A549 (cell line): ENCODE results near the gene ZNF319. TPM values are rescaled to one million over a fixed set of nuclear protein-coding genes. Genes with fewer than 3 reads are reported as not detected.

ENCODE experiments used
- ATAC-seq, 2 experiments: fragments of 200-7000 bp in 1 of 2; fragments of >200 bp in 1 of 2; cut with Nextera tagmentation in 1 of 2; cut with Tn5 transposase in 1 of 2; 3 replicates each; pipeline versions ENCODE4 v1.8.0 to v1.9.1; 2018 to 2020; ENCODE audit warnings: mild to moderate bottlenecking in 1 of 2, moderate library complexity in 1 of 2
- CTCF ChIA-PET: fragments of 300-600 bp; sonication (Branson Sonifier 250); formaldehyde crosslinking; extraction: SDS; loops from one replicate; lab custom pipeline; 2021; ENCODE audit warnings: antibody characterized with exemption, inconsistent platforms; lab: Yijun Ruan, JAX
- POLR2A ChIA-PET: fragments of 350-600 bp; formaldehyde crosslinking; extraction: SDS; loops from one replicate; lab custom pipeline; 2021; ENCODE audit warnings: antibody characterized with exemption, inconsistent platforms; lab: Yijun Ruan, JAX
- DNase-seq, 2 experiments: peaks; one replicate each; pipeline versions ENCODE4 v3.0.0 to v3.0.0-alpha.2; 2011 to 2016; ENCODE audit warnings: low read depth in 1 of 2, low spot score in 1 of 2
- FAIRE-seq: peaks from 2 replicates; lab custom pipeline; 2011; peaks lifted over from hg19 to GRCh38; lab: Jason Lieb, UNC
- H3K27ac ChIP-seq, 2 experiments: fragments of >200 bp; sonication (Bioruptor Twin); formaldehyde crosslinking; 3 replicates each; pipeline ENCODE4 v1.5.1; 2016 to 2017
- H3K4me1 ChIP-seq: fragments of >200 bp; sonication (Bioruptor Twin); formaldehyde crosslinking; 3 replicates; pipeline ENCODE4 v1.6.1; 2016
- H3K4me2 ChIP-seq: fragments of >200 bp; sonication (Bioruptor Twin); formaldehyde crosslinking; 3 replicates; pipeline ENCODE4 v1.6.1; 2016
- H3K4me3 ChIP-seq: fragments of >200 bp; sonication (Bioruptor Twin); formaldehyde crosslinking; 3 replicates; pipeline ENCODE4 v1.5.1; 2016
- H3K9me3 ChIP-seq: fragments of >200 bp; sonication (Bioruptor Twin); formaldehyde crosslinking; 3 replicates; pipeline ENCODE4 v1.6.1; 2016
- BCL3 ChIP-seq: fragments of >200 bp; sonication (Bioruptor Twin); formaldehyde crosslinking; IDR thresholded peaks from 3 replicates; pipeline ENCODE4 v1.6.1; 2016
- CBX2 ChIP-seq: fragments of 200-600 bp; sonication (generic); IDR thresholded peaks from 2 replicates; pipeline ENCODE4 v1.6.1; 2016; ENCODE audit warnings: low read depth, mild to moderate bottlenecking, borderline replicate concordance
- CBX8 ChIP-seq: fragments of 200-600 bp; sonication (generic); IDR thresholded peaks from 2 replicates; pipeline ENCODE4 v1.6.1; 2016
- CHD2 ChIP-seq: fragments of 150-350 bp; IDR thresholded peaks from 2 replicates; pipeline ENCODE4 v1.6.1; 2014; ENCODE audit warnings: low read length; ENCODE audit not compliant: partially characterized antibody
- CHD4 ChIP-seq: fragments of 200-600 bp; sonication (generic); IDR thresholded peaks from 2 replicates; pipeline ENCODE4 v1.6.1; 2016; ENCODE audit warnings: antibody characterized with exemption, mild to moderate bottlenecking, borderline replicate concordance
- CTCF ChIP-seq: fragments of >200 bp; sonication (Bioruptor Twin); formaldehyde crosslinking; IDR thresholded peaks from 3 replicates; pipeline ENCODE4 v1.5.1; 2016
- E2F6 ChIP-seq: IDR thresholded peaks from 2 replicates; pipeline ENCODE4 v1.6.1; 2012; ENCODE audit warnings: low read depth, borderline replicate concordance
- EHF ChIP-seq: fragments of 250-450 bp; sonication (Bioruptor Pico); IDR thresholded peaks from 2 replicates; pipeline ENCODE4 v1.5.0; 2020; ENCODE audit warnings: mild to moderate bottlenecking
- EHMT2 ChIP-seq: fragments of 200-600 bp; sonication (generic); IDR thresholded peaks from 2 replicates; pipeline ENCODE4 v1.6.1; 2016; ENCODE audit warnings: antibody characterized with exemption, low read depth, mild to moderate bottlenecking, moderate library complexity
- ELK1 ChIP-seq: fragments of 150-350 bp; IDR thresholded peaks from 2 replicates; pipeline ENCODE4 v1.6.1; 2014; ENCODE audit warnings: low read depth, mild to moderate bottlenecking, low read length
- GATA3 ChIP-seq: IDR thresholded peaks from 2 replicates; pipeline ENCODE4 v1.6.1; 2012; ENCODE audit warnings: borderline replicate concordance
- HOXB5 ChIP-seq: fragments of 250-450 bp; sonication (Bioruptor Pico); IDR thresholded peaks from 2 replicates; pipeline ENCODE4 v1.5.0; 2020; ENCODE audit warnings: mild to moderate bottlenecking, moderate library complexity
- MAX ChIP-seq: IDR thresholded peaks from 2 replicates; pipeline ENCODE4 v1.6.1; 2012
- MYC ChIP-seq: IDR thresholded peaks from 2 replicates; pipeline ENCODE4 v1.6.1; 2012; ENCODE audit warnings: mild to moderate bottlenecking, inconsistent platforms, low read length, improper control_type of control experiment, borderline replicate concordance
- PBX3 ChIP-seq: IDR thresholded peaks from 2 replicates; pipeline ENCODE4 v1.6.1; 2012
- PHF8 ChIP-seq: fragments of 200-600 bp; sonication (generic); IDR thresholded peaks from 2 replicates; pipeline ENCODE4 v1.6.1; 2016; ENCODE audit warnings: low read depth, mild to moderate bottlenecking, antibody characterized with exemption, moderate library complexity, borderline replicate concordance
- POLR2A ChIP-seq: IDR thresholded peaks from 2 replicates; pipeline ENCODE4 v1.6.1; 2012; ENCODE audit warnings: mild to moderate bottlenecking, low read length
- RAD21 ChIP-seq, 2 experiments: fragments of >200 bp in 1 of 2; sonication (Bioruptor Twin) in 1 of 2; formaldehyde crosslinking in 1 of 2; IDR thresholded peaks in 1 of 2; conservative IDR thresholded peaks in 1 of 2; 2 replicates in 1 of 2; 3 replicates in 1 of 2; pipeline ENCODE4 v1.6.1; 2012 to 2018; ENCODE audit warnings: inconsistent platforms in 1 of 2
- RFX5 ChIP-seq: fragments of 450-650 bp; IDR thresholded peaks from 2 replicates; pipeline ENCODE4 v1.7.1; 2014; ENCODE audit warnings: antibody characterized with exemption, mild to moderate bottlenecking, moderate library complexity
- SMC3 ChIP-seq: fragments of >200 bp; sonication (Bioruptor Twin); formaldehyde crosslinking; IDR thresholded peaks from 3 replicates; pipeline ENCODE4 v1.6.1; 2018; ENCODE audit warnings: inconsistent platforms
- SREBF2 ChIP-seq: fragments of 450-650 bp; IDR thresholded peaks from 2 replicates; pipeline ENCODE4 v1.6.1; 2014; ENCODE audit warnings: mild to moderate bottlenecking, moderate library complexity
- TFCP2L1 ChIP-seq: fragments of 250-450 bp; sonication (Bioruptor Pico); IDR thresholded peaks from 2 replicates; pipeline ENCODE4 v1.5.0; 2021; ENCODE audit warnings: mild to moderate bottlenecking
- USF2 ChIP-seq: fragments of 450-650 bp; IDR thresholded peaks from 2 replicates; pipeline ENCODE4 v1.6.1; 2014; ENCODE audit warnings: antibody characterized with exemption
- ZFP36 ChIP-seq: fragments of 450-650 bp; IDR thresholded peaks from 2 replicates; pipeline ENCODE4 v1.6.1; 2014; ENCODE audit warnings: borderline replicate concordance; ENCODE audit not compliant: partially characterized antibody
- WGBS: methylation state at CpG from one replicate; pipeline ENCODE4 v1.1.6; 2017; ENCODE audit errors: missing lambda C conversion rate; 5-methylcytosine and 5-hydroxymethylcytosine counted together
- polyA plus RNA-seq, 4 experiments: library from polyadenylated mRNA; depleted of rRNA in 3 of 4; stranded (reverse); fragments of >200 nt; fragmentation: RNase III in 1 of 4; extraction: RNeasy Plus Mini Kit Qiagen cat#74134 plus additional on column Dnase treatment in 1 of 4; gene quantifications; 2 replicates in 3 of 4; 3 replicates in 1 of 4; pipeline ENCODE4 v1.2.3, GENCODE V29; 2011 to 2017

ZNF319 gene
- polyA plus RNA-seq, 2 of the 4 experiments (the other 2 are of a cell fraction) = 10.8 to 11.3 TPM

GRCh38 chr16:57995721-57996405, 4.6 kb downstream of the ZNF319 start:
- H3K4me2 ChIP-seq = no peak overlapping the region
- 85% methylated on average over 15 of the region's 18 CpGs for WGBS
- no peaks in the 10 kb centered on the region for H3K9me3 ChIP-seq
- peaks cover 42% of the 10 kb centered on the region for H3K4me1 ChIP-seq
- ATAC-seq (no peak), FAIRE-seq (no peak), DNase-seq (no peak)
- no peak overlapping the region for H3K4me3 ChIP-seq
- H3K27ac ChIP-seq = peak overlapping the region in 1 of 2 experiments; percentile 31; a peak in 2 of 6 replicates
- ChIA-PET POLR2A (no interaction called here), CTCF (interaction anchor here (0.6 to 12.6 kb wide), 7 partner anchors 9 to 407 kb away, joined by 3 to 160 read pairs (median 5); no protein-coding TSS in a partner anchor)
- TF ChIP-seq SMC3 (no peak), CBX2 (no peak), BCL3 (no peak)

GRCh38 chr16:57994778-57995177, 5.7 kb downstream of the ZNF319 start:
- peak in 1 of 2 experiments; percentile 77 for DNase-seq
- Histone ChIP-seq H3K9me3 (no peaks in the 10 kb centered on the region), H3K27ac (peak overlapping the region in 1 of 2 experiments; percentile 31; a peak in 2 of 6 replicates), H3K4me1 (peaks cover 42% of the 10 kb centered on the region), H3K4me3 (no peak overlapping the region), H3K4me2 (peak overlapping the region; percentile 37; the same call in 1 of the 3 replicates)
- WGBS = 13% methylated on average over 4 of the region's 4 CpGs
- ChIA-PET POLR2A (no interaction called here), CTCF (interaction anchor here (1.0 to 12.6 kb wide), 8 partner anchors 23 to 419 kb away, joined by 3 to 160 read pairs (median 4); no protein-coding TSS in a partner anchor)
- FAIRE-seq = no peak
- TF ChIP-seq GATA3 (no peak), HOXB5 (CRISPR knock-in tag) (no peak), PBX3 (no peak), SMC3 (peak; percentile 51), MYC (no peak), ZFP36 (no peak), E2F6 (no peak), RFX5 (no peak), POLR2A (no peak), CTCF (peak; percentile 44), RAD21 (conservative IDR thresholded peaks at IDR 0.05 in 1 of 2, IDR thresholded peaks at IDR 0.05 in 1 of 2) (peak; percentile 45 to 54; a peak in 4 of 5 replicates), EHF (CRISPR knock-in tag) (no peak), TFCP2L1 (CRISPR knock-in tag) (no peak)
- peak; percentile 72 to 82 for ATAC-seq

- H3K4me1 ChIP-seq = peaks cover 40% of the 10 kb centered on the region
- WGBS = 88% methylated on average over 4 of the region's 4 CpGs
- H3K27ac ChIP-seq = peak overlapping the region in 1 of 2 experiments; percentile 57; a peak in 2 of 6 replicates
- peak overlapping the region; percentile 37; the same call in 1 of the 3 replicates for H3K4me2 ChIP-seq
- ChIA-PET POLR2A (interaction anchor here (0.5 to 0.7 kb wide), 2 partner anchors 139 to 204 kb away, joined by 4 to 7 read pairs; no protein-coding TSS in a partner anchor), CTCF (interaction anchor here (0.7 to 12.6 kb wide), 8 partner anchors 22 to 419 kb away, joined by 3 to 160 read pairs (median 4); no protein-coding TSS in a partner anchor)
- H3K9me3 ChIP-seq = no peaks in the 10 kb centered on the region
- ATAC-seq = no peak
- no peak for FAIRE-seq
- no peak for DNase-seq
- no peak overlapping the region for H3K4me3 ChIP-seq
- TF ChIP-seq EHMT2 = no peak
- TF ChIP-seq PHF8 = no peak
- no peak for TF ChIP-seq ELK1
- no peak for TF ChIP-seq SREBF2
- no peak for TF ChIP-seq MAX
- no peak for TF ChIP-seq BCL3
- no peak for TF ChIP-seq CHD4
- TF ChIP-seq CBX8 = no peak
- TF ChIP-seq USF2 = no peak
- TF ChIP-seq POLR2A = no peak
- no peak for TF ChIP-seq CHD2
Observed at GRCh38 chr16:57994361-57994760, 6.1 kb downstream of the ZNF319 start.
